ENCODE measurements around the gene PTK7. TPM values are rescaled to one million over a fixed set of nuclear protein-coding genes. Genes with fewer than 3 reads are reported as not detected.

PTK7 gene
- total and polyA plus RNA-seq, 2 donors (not counting 1 experiment from before 2014, with no cell fraction given), result not detected

DNA sequence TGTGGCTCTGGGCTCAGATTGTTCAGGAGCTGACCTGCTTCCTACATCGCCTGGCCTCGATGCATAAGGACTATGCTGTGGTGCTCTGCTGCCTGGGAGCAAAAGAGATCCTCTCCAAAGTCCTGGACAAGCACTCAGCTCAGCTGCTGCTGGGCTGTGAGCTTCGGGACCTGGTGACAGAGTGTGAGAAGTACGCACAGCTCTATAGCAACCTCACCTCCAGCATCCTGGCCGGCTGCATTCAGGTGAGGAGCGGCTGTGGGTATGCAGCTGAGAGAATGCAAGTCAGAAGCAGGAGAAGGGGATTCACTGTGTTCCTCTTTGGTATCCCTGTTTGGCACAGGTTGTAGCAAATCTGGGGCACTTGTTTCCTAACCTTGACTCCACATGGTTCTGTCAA, 123.8 kb downstream of the PTK7 start:
- no peaks in the 10 kb centered on the region for H3K27me3 ChIP-seq (replicated peaks in 1 of 4; ENCODE audit: control extremely low read depth in 1 of 4, control insufficient read depth in 3 of 4, insufficient read depth in 4 of 4, low read length in 3 of 4)
- H3K4me2 ChIP-seq (replicated peaks; ENCODE audit: low read depth, low read length, poor library complexity, severe bottlenecking), result no peak overlapping the region
- Mint-ChIP-seq H3K4me3 (no peak overlapping the region), H3K27ac (no peak overlapping the region), H3K27me3 (no peaks in the 10 kb centered on the region), H3K4me1 (no peaks in the 10 kb centered on the region), H3K9me3 (ENCODE audit: insufficient read depth) (no peaks in the 10 kb centered on the region)
- ATAC-seq (ENCODE audit: low read depth), result no peak
- H4K20me1 ChIP-seq (ENCODE audit: control insufficient read depth, insufficient read depth, low read length, poor library complexity, severe bottlenecking), result no peaks in the 10 kb centered on the region
- ChIA-PET CTCF (no interaction called here), POLR2A (no interaction called here)
- no peaks in the 10 kb centered on the region for H3K79me2 ChIP-seq (ENCODE audit: control insufficient read depth, insufficient read depth, low read length)
- no peak overlapping the region for H2AFZ ChIP-seq (ENCODE audit: insufficient read depth, low read depth, low read length, poor library complexity, severe bottlenecking)
- DNase-seq, result no peak
- no peak overlapping the region for H3K9ac ChIP-seq (ENCODE audit: low read length)
- no peak overlapping the region for H3K27ac ChIP-seq (ENCODE audit: low read length in 2 of 2)
- H3K4me3 ChIP-seq (ENCODE audit: control extremely low read depth in 1 of 5, extremely low read depth in 1 of 5, insufficient read depth in 1 of 5, low read depth in 2 of 5, low read length in 4 of 5), result no peak overlapping the region
- H3K9me3 ChIP-seq (ENCODE audit: control extremely low read depth in 1 of 3, control insufficient read depth in 2 of 3, insufficient read depth in 1 of 3, low read length in 2 of 3), result no peaks in the 10 kb centered on the region
- TF ChIP-seq, protein P1, sequence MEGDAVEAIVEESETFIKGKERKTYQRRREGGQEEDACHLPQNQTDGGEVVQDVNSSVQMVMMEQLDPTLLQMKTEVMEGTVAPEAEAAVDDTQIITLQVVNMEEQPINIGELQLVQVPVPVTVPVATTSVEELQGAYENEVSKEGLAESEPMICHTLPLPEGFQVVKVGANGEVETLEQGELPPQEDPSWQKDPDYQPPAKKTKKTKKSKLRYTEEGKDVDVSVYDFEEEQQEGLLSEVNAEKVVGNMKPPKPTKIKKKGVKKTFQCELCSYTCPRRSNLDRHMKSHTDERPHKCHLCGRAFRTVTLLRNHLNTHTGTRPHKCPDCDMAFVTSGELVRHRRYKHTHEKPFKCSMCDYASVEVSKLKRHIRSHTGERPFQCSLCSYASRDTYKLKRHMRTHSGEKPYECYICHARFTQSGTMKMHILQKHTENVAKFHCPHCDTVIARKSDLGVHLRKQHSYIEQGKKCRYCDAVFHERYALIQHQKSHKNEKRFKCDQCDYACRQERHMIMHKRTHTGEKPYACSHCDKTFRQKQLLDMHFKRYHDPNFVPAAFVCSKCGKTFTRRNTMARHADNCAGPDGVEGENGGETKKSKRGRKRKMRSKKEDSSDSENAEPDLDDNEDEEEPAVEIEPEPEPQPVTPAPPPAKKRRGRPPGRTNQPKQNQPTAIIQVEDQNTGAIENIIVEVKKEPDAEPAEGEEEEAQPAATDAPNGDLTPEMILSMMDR (IDR thresholded peaks at IDR 0.05), result no peak
- TF ChIP-seq EZH2 (IDR thresholded peaks at IDR 0.05; ENCODE audit: borderline replicate concordance, insufficient read depth, low read depth, low read length, poor library complexity, severe bottlenecking), result no peak
- H3K36me3 ChIP-seq (replicated peaks in 1 of 2; ENCODE audit: control extremely low read depth in 1 of 2, control insufficient read depth in 1 of 2, extremely low read depth in 1 of 2, insufficient read depth in 2 of 2, low read length in 1 of 2), result peaks cover 0 to 58% of the 10 kb centered on the region in 2 experiments
- WGBS (ENCODE audit: insufficient coverage), result 100% methylated on average over 6 of the region's 6 CpGs
- H3K4me1 ChIP-seq (ENCODE audit: control insufficient read depth in 2 of 2, insufficient read depth in 2 of 2, low read length in 2 of 2), result no peaks in the 10 kb centered on the region
- intact Hi-C loops (cut with micrococcal nuclease), result no loop called here

DNA sequence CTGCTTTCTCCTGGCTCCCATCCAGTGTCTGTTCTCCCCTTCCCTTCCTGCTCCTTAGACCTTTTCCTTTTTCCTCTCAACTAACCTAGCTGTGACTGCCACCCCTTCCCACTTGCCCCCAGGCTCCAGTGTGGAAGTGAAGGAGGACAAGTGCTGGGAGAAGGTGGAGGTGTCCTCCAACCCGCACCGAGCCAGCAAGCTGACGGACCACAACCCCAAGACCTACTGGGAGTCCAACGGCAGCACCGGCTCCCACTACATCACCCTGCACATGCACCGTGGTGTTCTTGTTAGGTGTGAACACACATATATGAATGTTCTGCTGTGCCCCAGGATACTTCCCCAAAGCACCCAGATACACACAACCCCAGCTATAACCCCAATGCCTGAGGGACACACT, 124.4 kb downstream of the PTK7 start:
- ATAC-seq (ENCODE audit: low read depth) (no peak), DNase-seq (no peak)
- Mint-ChIP-seq H3K9me3 (ENCODE audit: insufficient read depth) (no peaks in the 10 kb centered on the region), H3K4me1 (no peaks in the 10 kb centered on the region), H3K27me3 (no peaks in the 10 kb centered on the region), H3K27ac (no peak overlapping the region), H3K4me3 (no peak overlapping the region)
- H3K4me3 ChIP-seq (ENCODE audit: control extremely low read depth in 1 of 5, extremely low read depth in 1 of 5, insufficient read depth in 1 of 5, low read depth in 2 of 5, low read length in 4 of 5), result no peak overlapping the region
- intact Hi-C loops (cut with micrococcal nuclease), result no loop called here
- WGBS (ENCODE audit: insufficient coverage), result 98% methylated on average over 6 of the region's 6 CpGs
- H3K27ac ChIP-seq (ENCODE audit: low read length in 2 of 2), result no peak overlapping the region
- no peak overlapping the region for H3K9ac ChIP-seq (ENCODE audit: low read length)
- H3K36me3 ChIP-seq (replicated peaks in 1 of 2; ENCODE audit: control extremely low read depth in 1 of 2, control insufficient read depth in 1 of 2, extremely low read depth in 1 of 2, insufficient read depth in 2 of 2, low read length in 1 of 2), result peaks cover 0 to 52% of the 10 kb centered on the region in 2 experiments
- ChIA-PET POLR2A (no interaction called here), CTCF (no interaction called here)
- H3K27me3 ChIP-seq (replicated peaks in 1 of 4; ENCODE audit: control extremely low read depth in 1 of 4, control insufficient read depth in 3 of 4, insufficient read depth in 4 of 4, low read length in 3 of 4), result no peaks in the 10 kb centered on the region
- H3K4me2 ChIP-seq (replicated peaks; ENCODE audit: low read depth, low read length, poor library complexity, severe bottlenecking), result no peak overlapping the region
- H2AFZ ChIP-seq (ENCODE audit: insufficient read depth, low read depth, low read length, poor library complexity, severe bottlenecking), result no peak overlapping the region
- no peaks in the 10 kb centered on the region for H4K20me1 ChIP-seq (ENCODE audit: control insufficient read depth, insufficient read depth, low read length, poor library complexity, severe bottlenecking)
- no peak for TF ChIP-seq EZH2 (IDR thresholded peaks at IDR 0.05; ENCODE audit: borderline replicate concordance, insufficient read depth, low read depth, low read length, poor library complexity, severe bottlenecking)
- TF ChIP-seq, protein P1 (IDR thresholded peaks at IDR 0.05), result no peak
- H3K79me2 ChIP-seq (ENCODE audit: control insufficient read depth, insufficient read depth, low read length), result no peaks in the 10 kb centered on the region
- no peaks in the 10 kb centered on the region for H3K4me1 ChIP-seq (ENCODE audit: control insufficient read depth in 2 of 2, insufficient read depth in 2 of 2, low read length in 2 of 2)
- H3K9me3 ChIP-seq (ENCODE audit: control extremely low read depth in 1 of 3, control insufficient read depth in 2 of 3, insufficient read depth in 1 of 3, low read length in 2 of 3), result no peaks in the 10 kb centered on the region
